Fibroblast of skin of back (primary cell): ENCODE measurements around the gene ASH1L.
"Not testable (repeated sequence)": the region's sequence is repeated elsewhere in the genome, so short reads cannot be mapped to it uniquely, and the experiment has no call there.

Experiments used
- DNase-seq: peaks from one replicate; pipeline ENCODE4 v3.0.0-alpha.2; 2013

Gene ASH1L

GRCh38 chr1:155437405-155437804 is 125.2 kb downstream of the ASH1L start:
- DNase-seq = no peak

- DNase-seq = not testable (repeated sequence)
Measured at GRCh38 chr1:155433831-155434389, 128.7 kb downstream of the ASH1L start.

- not testable (repeated sequence) for DNase-seq
Measured at GRCh38 chr1:155433128-155433830, 129.3 kb downstream of the ASH1L start.

- no peak for DNase-seq
Measured at GRCh38 chr1:155424091-155424490, 138.5 kb downstream of the ASH1L start.

- no peak for DNase-seq
Measured at GRCh38 chr1:155420788-155421187, 141.8 kb downstream of the ASH1L start.

GRCh38 chr1:155411840-155412239 is 150.8 kb downstream of the ASH1L start:
- not testable (repeated sequence) for DNase-seq

- no peak for DNase-seq
Measured at GRCh38 chr1:155410931-155411330, 151.7 kb downstream of the ASH1L start.

GRCh38 chr1:155396874-155397476 is 165.6 kb downstream of the ASH1L start:
- DNase-seq = no peak

- DNase-seq = no peak
Measured at GRCh38 chr1:155392898-155393411, 169.6 kb downstream of the ASH1L start.

- peak; percentile 12 for DNase-seq
Measured at GRCh38 chr1:155389826-155390225, 172.8 kb downstream of the ASH1L start.

GRCh38 chr1:155385836-155386235 is 176.8 kb downstream of the ASH1L start:
- not testable (repeated sequence) for DNase-seq

- DNase-seq = no peak
Measured at GRCh38 chr1:155383406-155383805, 179.2 kb downstream of the ASH1L start.

- peak; percentile 85 for DNase-seq
Measured at GRCh38 chr1:155379631-155380090, 182.9 kb downstream of the ASH1L start.

GRCh38 chr1:155379180-155379579 is 183.4 kb downstream of the ASH1L start:
- no peak for DNase-seq

- DNase-seq = no peak
Measured at GRCh38 chr1:155360051-155360450, 202.6 kb downstream of the ASH1L start.

- no peak for DNase-seq
Measured at GRCh38 chr1:155352631-155353030, 210.0 kb downstream of the ASH1L start.

- DNase-seq = no peak
Measured at GRCh38 chr1:155342842-155343241, 219.8 kb downstream of the ASH1L start.

GRCh38 chr1:155339515-155340097 is 223.0 kb downstream of the ASH1L start:
- DNase-seq = no peak

- DNase-seq = no peak
Measured at GRCh38 chr1:155334962-155335361, 227.6 kb downstream of the ASH1L start.

GRCh38 chr1:155329980-155330598 is 232.5 kb downstream of the ASH1L start:
- no peak for DNase-seq

GRCh38 chr1:155328856-155329255 is 233.7 kb downstream of the ASH1L start:
- DNase-seq = not testable (repeated sequence)

GRCh38 chr1:155327981-155328380 is 234.6 kb downstream of the ASH1L start:
- no peak for DNase-seq

- no peak for DNase-seq
Measured at GRCh38 chr1:155326631-155327037, 236.0 kb downstream of the ASH1L start.
